Smooth muscle cell (in vitro differentiated cells): ENCODE results near the gene LIMK1. TPM values are rescaled to one million over a fixed set of nuclear protein-coding genes. Genes with fewer than 3 reads are reported as not detected.
"Not testable (repeated sequence)": the region's sequence is repeated elsewhere in the genome, so short reads cannot be mapped to it uniquely, and the experiment has no call there.

Source experiments
- DNase-seq: peaks from one replicate; lab custom pipeline; 2025; ENCODE audit not compliant: unreplicated experiment; lab: John Stamatoyannopoulos, UW
- H2AFZ ChIP-seq: fragments of 200-600 bp; sonication (generic); 2 replicates; pipeline ENCODE4 v1.6.0; 2016; ENCODE audit warnings: antibody characterized with exemption, low read depth, mild to moderate bottlenecking
- H3F3A ChIP-seq: fragments of 200-600 bp; sonication (generic); 2 replicates; pipeline ENCODE4 v1.6.0; 2017; ENCODE audit warnings: antibody characterized with exemption, low read depth
- H3K27ac ChIP-seq: fragments of 200-600 bp; sonication (generic); 2 replicates; pipeline ENCODE4 v1.5.1; 2016; ENCODE audit warnings: low read depth, mild to moderate bottlenecking
- H3K27me3 ChIP-seq: fragments of 200-600 bp; sonication (generic); 2 replicates; pipeline ENCODE4 v1.6.1; 2016; ENCODE audit warnings: low read depth, mild to moderate bottlenecking
- H3K36me3 ChIP-seq: fragments of 200-600 bp; sonication (generic); 2 replicates; pipeline ENCODE4 v1.5.1; 2016; ENCODE audit warnings: low read depth
- H3K4me1 ChIP-seq: fragments of 200-600 bp; sonication (generic); 2 replicates; pipeline ENCODE4 v1.5.1; 2016; ENCODE audit warnings: low read depth
- H3K4me2 ChIP-seq: fragments of 200-600 bp; sonication (generic); 2 replicates; pipeline ENCODE4 v1.6.0; 2016; ENCODE audit warnings: mild to moderate bottlenecking
- H3K4me3 ChIP-seq: fragments of 200-600 bp; sonication (generic); 2 replicates; pipeline ENCODE4 v1.5.1; 2016; ENCODE audit warnings: mild to moderate bottlenecking
- H3K79me2 ChIP-seq: fragments of 200-600 bp; sonication (generic); 2 replicates; pipeline ENCODE4 v1.6.0; 2016; ENCODE audit warnings: low read depth, mild to moderate bottlenecking
- H3K9ac ChIP-seq: fragments of 200-600 bp; sonication (generic); 2 replicates; pipeline ENCODE4 v1.6.0; 2016; ENCODE audit warnings: low read depth
- H3K9me3 ChIP-seq: fragments of 200-600 bp; sonication (generic); replicated peaks from 2 replicates; pipeline ENCODE4 v1.5.1; 2016; ENCODE audit warnings: low read depth
- H4K20me1 ChIP-seq: fragments of 200-600 bp; sonication (generic); 2 replicates; pipeline ENCODE4 v1.6.0; 2016; ENCODE audit warnings: low read depth
- CTCF ChIP-seq: fragments of 200-600 bp; sonication (generic); IDR thresholded peaks from 2 replicates; pipeline ENCODE4 v1.5.1; 2017; ENCODE audit warnings: borderline replicate concordance, mild to moderate bottlenecking, antibody characterized with exemption; ENCODE audit not compliant: insufficient read depth, poor library complexity, severe bottlenecking
- WGBS: methylation state at CpG from one replicate; pipeline ENCODE4 v1.1.7; 2016; ENCODE audit warnings: low lambda C conversion rate; 5-methylcytosine and 5-hydroxymethylcytosine counted together
- polyA plus RNA-seq: library from polyadenylated mRNA; unstranded; fragments of >200 nt; fragmentation: Nextera tagmentation; extraction: Ambion mirVana; gene quantifications from 2 replicates; pipeline ENCODE4 v1.2.1, GENCODE V29; 2016
- total RNA-seq: library from RNA; depleted of rRNA; stranded (reverse); fragments of >200 nt; gene quantifications from 2 replicates; pipeline ENCODE4 v1.2.3, GENCODE V29; 2014

LIMK1 gene
- total and polyA plus RNA-seq, 2 experiments from 2014 or later: 23.6 to 29.2 TPM

- 96% methylated on average over 26 of the region's 26 CpGs for WGBS
- Histone ChIP-seq H4K20me1 (no peaks in the 10 kb centered on the region), H3K4me3 (no peak overlapping the region), H3K36me3 (no peaks in the 10 kb centered on the region), H3K4me2 (no peak overlapping the region), H3K9me3 (no peaks in the 10 kb centered on the region), H3K27me3 (no peaks in the 10 kb centered on the region), H3K4me1 (no peaks in the 10 kb centered on the region), H3K9ac (no peak overlapping the region), H2AFZ (no peak overlapping the region), H3K27ac (no peak overlapping the region), H3F3A (no peaks in the 10 kb centered on the region), H3K79me2 (no peaks in the 10 kb centered on the region)
- DNase-seq: no peak
- TF ChIP-seq CTCF: no peak
These were observed 38.0 kb downstream of the LIMK1 start for GRCh38 chr7:74121401-74122249.

DNA sequence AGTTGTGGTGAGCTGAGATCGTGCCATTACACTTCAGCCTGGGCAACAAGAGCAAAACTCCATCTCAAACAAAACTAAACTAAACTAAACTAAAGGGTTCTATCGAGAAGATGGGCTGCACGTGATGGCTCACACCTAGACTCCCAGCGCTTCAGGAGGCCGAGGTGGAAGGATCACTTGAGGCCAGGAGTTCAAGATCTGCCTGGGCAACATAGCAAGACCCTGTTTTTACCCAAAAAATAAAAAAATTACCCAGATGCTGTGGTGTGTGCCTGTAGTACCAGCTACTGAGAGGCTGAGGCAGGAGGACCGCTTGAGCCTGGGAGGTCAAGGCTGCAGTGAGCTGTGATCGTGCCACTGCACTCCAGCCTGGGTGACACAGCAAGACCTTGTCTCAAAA is 40.3 kb downstream of the LIMK1 start:
- H3K4me3 ChIP-seq, H2AFZ ChIP-seq, H3K9ac ChIP-seq, DNase-seq, H3K4me1 ChIP-seq, H3K27ac ChIP-seq, H3K79me2 ChIP-seq, H3K27me3 ChIP-seq, H4K20me1 ChIP-seq, H3K36me3 ChIP-seq, H3K4me2 ChIP-seq, H3F3A ChIP-seq, H3K9me3 ChIP-seq: not testable (repeated sequence)
- WGBS: 96% methylated on average over 7 of the region's 7 CpGs

GRCh38 chr7:74126220-74126880 is 42.7 kb downstream of the LIMK1 start:
- WGBS: 73% methylated on average over 12 of the region's 12 CpGs
- no peak overlapping the region for H2AFZ ChIP-seq

More at GRCh38 chr7:74126220-74126880, 42.7 kb downstream of the LIMK1 start:
- Histone ChIP-seq H3K79me2 (no peaks in the 10 kb centered on the region), H3K36me3 (no peaks in the 10 kb centered on the region), H3K27me3 (no peaks in the 10 kb centered on the region), H3K4me2 (no peak overlapping the region), H3K4me1 (no peaks in the 10 kb centered on the region), H3K4me3 (no peak overlapping the region), H3F3A (no peaks in the 10 kb centered on the region), H3K27ac (no peak overlapping the region), H3K9ac (no peak overlapping the region), H3K9me3 (no peaks in the 10 kb centered on the region), H4K20me1 (no peaks in the 10 kb centered on the region)
- DNase-seq: no peak
- no peak for TF ChIP-seq CTCF
